ENCODE measurements around the gene RGS19.

GRCh38 chr20:64093013-64093503 lies 13.7 kb upstream of the RGS19 start:
- TF ChIP-seq, protein P1, sequence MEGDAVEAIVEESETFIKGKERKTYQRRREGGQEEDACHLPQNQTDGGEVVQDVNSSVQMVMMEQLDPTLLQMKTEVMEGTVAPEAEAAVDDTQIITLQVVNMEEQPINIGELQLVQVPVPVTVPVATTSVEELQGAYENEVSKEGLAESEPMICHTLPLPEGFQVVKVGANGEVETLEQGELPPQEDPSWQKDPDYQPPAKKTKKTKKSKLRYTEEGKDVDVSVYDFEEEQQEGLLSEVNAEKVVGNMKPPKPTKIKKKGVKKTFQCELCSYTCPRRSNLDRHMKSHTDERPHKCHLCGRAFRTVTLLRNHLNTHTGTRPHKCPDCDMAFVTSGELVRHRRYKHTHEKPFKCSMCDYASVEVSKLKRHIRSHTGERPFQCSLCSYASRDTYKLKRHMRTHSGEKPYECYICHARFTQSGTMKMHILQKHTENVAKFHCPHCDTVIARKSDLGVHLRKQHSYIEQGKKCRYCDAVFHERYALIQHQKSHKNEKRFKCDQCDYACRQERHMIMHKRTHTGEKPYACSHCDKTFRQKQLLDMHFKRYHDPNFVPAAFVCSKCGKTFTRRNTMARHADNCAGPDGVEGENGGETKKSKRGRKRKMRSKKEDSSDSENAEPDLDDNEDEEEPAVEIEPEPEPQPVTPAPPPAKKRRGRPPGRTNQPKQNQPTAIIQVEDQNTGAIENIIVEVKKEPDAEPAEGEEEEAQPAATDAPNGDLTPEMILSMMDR (IDR thresholded peaks at IDR 0.05; ENCODE audit: low read depth, low read length, missing input control), result no peak
- TF ChIP-seq FOXA1 (IDR thresholded peaks at IDR 0.05), result no peak
- TF ChIP-seq YY1 (IDR thresholded peaks at IDR 0.05), result no peak
- TF ChIP-seq REST (IDR thresholded peaks at IDR 0.05), result no peak
- TF ChIP-seq GABPA (IDR thresholded peaks at IDR 0.05 in 1 of 2, conservative IDR thresholded peaks at IDR 0.05 in 1 of 2), result no peak
- TF ChIP-seq, protein P2, sequence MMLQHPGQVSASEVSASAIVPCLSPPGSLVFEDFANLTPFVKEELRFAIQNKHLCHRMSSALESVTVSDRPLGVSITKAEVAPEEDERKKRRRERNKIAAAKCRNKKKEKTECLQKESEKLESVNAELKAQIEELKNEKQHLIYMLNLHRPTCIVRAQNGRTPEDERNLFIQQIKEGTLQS (IDR thresholded peaks at IDR 0.05), result no peak

Data from liver (tissue), 3 donors.